MV-4-11 (cell line): ENCODE results near the gene ANKRD28.
A peak's percentile ranks its signal among the peaks of the same experiment; 100 is the strongest.
"Not testable (repeated sequence)": the region's sequence is repeated elsewhere in the genome, so short reads cannot be mapped to it uniquely, and the experiment has no call there.

ENCODE experiments used
- DNase-seq: peaks from one replicate; lab custom pipeline; 2025; lab: John Stamatoyannopoulos, UW

ANKRD28 gene

GRCh38 chr3:15803921-15804320 lies 6.1 kb upstream of the ANKRD28 start:
- DNase-seq = no peak

- DNase-seq = no peak
Observed at GRCh38 chr3:15801298-15801697, 3.5 kb upstream of the ANKRD28 start.

- DNase-seq = peak; percentile 23
Observed at GRCh38 chr3:15800780-15801179, 3.0 kb upstream of the ANKRD28 start.

GRCh38 chr3:15800327-15800726 lies 2.5 kb upstream of the ANKRD28 start:
- DNase-seq = no peak

GRCh38 chr3:15798533-15799245 lies 910 bp upstream of the ANKRD28 start:
- no peak for DNase-seq

GRCh38 chr3:15796771-15797641 lies 773 bp downstream of the ANKRD28 start:
- DNase-seq = peak; percentile 26

GRCh38 chr3:15796331-15796730 lies 1.4 kb downstream of the ANKRD28 start:
- DNase-seq = peak; percentile 8

GRCh38 chr3:15795651-15796308 lies 2.0 kb downstream of the ANKRD28 start:
- DNase-seq = peak; percentile 83

GRCh38 chr3:15794842-15795650 lies 2.7 kb downstream of the ANKRD28 start:
- DNase-seq = peak; percentile 14

- DNase-seq = peak; percentile 61
Observed at GRCh38 chr3:15794303-15794771, 3.4 kb downstream of the ANKRD28 start.

GRCh38 chr3:15791525-15791924 lies 6.3 kb downstream of the ANKRD28 start:
- DNase-seq = no peak

- DNase-seq = no peak
Observed at GRCh38 chr3:15787941-15788340, 9.8 kb downstream of the ANKRD28 start.

GRCh38 chr3:15787526-15787925 lies 10.3 kb downstream of the ANKRD28 start:
- no peak for DNase-seq

- no peak for DNase-seq
Observed at GRCh38 chr3:15783361-15783969, 14.3 kb downstream of the ANKRD28 start.

GRCh38 chr3:15782429-15782828 lies 15.3 kb downstream of the ANKRD28 start:
- no peak for DNase-seq

- DNase-seq = no peak
Observed at GRCh38 chr3:15781637-15782402, 16.0 kb downstream of the ANKRD28 start.

- DNase-seq = no peak
Observed at GRCh38 chr3:15781131-15781530, 16.6 kb downstream of the ANKRD28 start.

GRCh38 chr3:15779111-15779510 lies 18.7 kb downstream of the ANKRD28 start:
- DNase-seq = no peak

- no peak for DNase-seq
Observed at GRCh38 chr3:15778332-15778858, 19.4 kb downstream of the ANKRD28 start.

- DNase-seq = not testable (repeated sequence)
Observed at GRCh38 chr3:15774931-15775560, 22.7 kb downstream of the ANKRD28 start.
